Activated naive CD4-positive, alpha-beta T cell treated with anti-CD3 and anti-CD28 coated beads, Interleukin-2, amount 10 ng/mL, durations not matched to agents 7 days and 5 days (primary cell): ENCODE results near the gene SFXN3.

Experiments
- CTCF ChIA-PET: fragments of 350-600 bp; sonication (Branson Sonifier 250); formaldehyde crosslinking; loops from one replicate; lab custom pipeline; 2021; ENCODE audit warnings: antibody characterized with exemption; lab: Charles Lee
- DNase-seq: peaks from one replicate; pipeline ENCODE4 v3.0.0-alpha.2; 2020
- H3K27ac Mint-ChIP-seq: one replicate; pipeline ENCODE4 v1.8.0; 2021; ENCODE audit warnings: mild to moderate bottlenecking, moderate library complexity, mixed read lengths
- H3K27me3 Mint-ChIP-seq: one replicate; pipeline ENCODE4 v1.8.0; 2021; ENCODE audit warnings: mild to moderate bottlenecking, mixed read lengths
- H3K36me3 Mint-ChIP-seq: one replicate; pipeline ENCODE4 v1.8.0; 2021; ENCODE audit warnings: mixed read lengths
- H3K4me1 Mint-ChIP-seq: one replicate; pipeline ENCODE4 v1.8.0; 2021; ENCODE audit warnings: mixed read lengths
- H3K4me3 Mint-ChIP-seq: one replicate; pipeline ENCODE4 v1.8.0; 2021; ENCODE audit warnings: mild to moderate bottlenecking, moderate library complexity, mixed read lengths
- H3K9me3 Mint-ChIP-seq: one replicate; pipeline ENCODE4 v1.8.0; 2021; ENCODE audit warnings: mixed read lengths

The SFXN3 gene

GRCh38 chr10:101079874-101080273, 48.8 kb downstream of the SFXN3 start:
- H3K27me3 Mint-ChIP-seq: peaks cover 86% of the 10 kb centered on the region
- CTCF ChIA-PET: interaction anchor here (0.8 to 1.8 kb wide), 4 partner anchors 15 to 62 kb away, joined by 3 to 6 read pairs (median 3); no protein-coding TSS in a partner anchor
- H3K9me3 Mint-ChIP-seq: no peaks in the 10 kb centered on the region
- H3K27ac Mint-ChIP-seq: no peak overlapping the region
- H3K4me1 Mint-ChIP-seq: no peaks in the 10 kb centered on the region
- no peak for DNase-seq
- H3K4me3 Mint-ChIP-seq: no peak overlapping the region
- no peaks in the 10 kb centered on the region for H3K36me3 Mint-ChIP-seq

- no peaks in the 10 kb centered on the region for H3K9me3 Mint-ChIP-seq
- no peak overlapping the region for H3K4me3 Mint-ChIP-seq
Observed at GRCh38 chr10:101080933-101081931, 50.2 kb downstream of the SFXN3 start.

GRCh38 chr10:101085846-101086245, 54.8 kb downstream of the SFXN3 start:
- H3K36me3 Mint-ChIP-seq: no peaks in the 10 kb centered on the region
- H3K27ac Mint-ChIP-seq: no peak overlapping the region
- CTCF ChIA-PET: interaction anchor here (2.4 kb wide), 1 partner anchor 10 kb away, joined by 13 read pairs; no protein-coding TSS in a partner anchor
- H3K27me3 Mint-ChIP-seq: peaks cover 99% of the 10 kb centered on the region
- no peaks in the 10 kb centered on the region for H3K9me3 Mint-ChIP-seq
- no peaks in the 10 kb centered on the region for H3K4me1 Mint-ChIP-seq
- DNase-seq: no peak
- H3K4me3 Mint-ChIP-seq: no peak overlapping the region

More at GRCh38 chr10:101080933-101081931, 50.2 kb downstream of the SFXN3 start:
- Mint-ChIP-seq H3K27ac (no peak overlapping the region), H3K36me3 (no peaks in the 10 kb centered on the region), H3K27me3 (peaks cover 88% of the 10 kb centered on the region), H3K4me1 (no peaks in the 10 kb centered on the region)
- DNase-seq: peak; percentile 36
- CTCF ChIA-PET: no interaction called here

GRCh38 chr10:101087376-101087775, 56.3 kb downstream of the SFXN3 start:
- Mint-ChIP-seq H3K27ac (no peak overlapping the region), H3K4me1 (no peaks in the 10 kb centered on the region), H3K4me3 (no peak overlapping the region), H3K9me3 (no peaks in the 10 kb centered on the region), H3K36me3 (no peaks in the 10 kb centered on the region), H3K27me3 (peaks cover 97% of the 10 kb centered on the region)
- CTCF ChIA-PET: interaction anchor here (2.4 kb wide), 1 partner anchor 55 kb away, joined by 10 read pairs; no protein-coding TSS in a partner anchor
- no peak for DNase-seq

- Mint-ChIP-seq H3K36me3 (no peaks in the 10 kb centered on the region), H3K4me3 (no peak overlapping the region), H3K27me3 (peaks cover 96% of the 10 kb centered on the region), H3K27ac (no peak overlapping the region), H3K4me1 (no peaks in the 10 kb centered on the region), H3K9me3 (no peaks in the 10 kb centered on the region)
- CTCF ChIA-PET: interaction anchor here (2.4 kb wide), 1 partner anchor 54 kb away, joined by 10 read pairs; no protein-coding TSS in a partner anchor
- no peak for DNase-seq
Observed at GRCh38 chr10:101087965-101088364, 56.9 kb downstream of the SFXN3 start.

GRCh38 chr10:101089520-101090299, 58.7 kb downstream of the SFXN3 start:
- Mint-ChIP-seq H3K36me3 (no peaks in the 10 kb centered on the region), H3K27me3 (peaks cover 96% of the 10 kb centered on the region), H3K4me3 (no peak overlapping the region), H3K27ac (no peak overlapping the region), H3K9me3 (no peaks in the 10 kb centered on the region), H3K4me1 (no peaks in the 10 kb centered on the region)
- DNase-seq: no peak
- CTCF ChIA-PET: interaction anchor here (13.9 kb wide), 1 partner anchor 50 kb away, joined by 272 read pairs; no protein-coding TSS in a partner anchor

- no peak for DNase-seq
- Mint-ChIP-seq H3K4me1 (no peaks in the 10 kb centered on the region), H3K27me3 (peaks cover 94% of the 10 kb centered on the region), H3K27ac (no peak overlapping the region), H3K36me3 (no peaks in the 10 kb centered on the region), H3K9me3 (no peaks in the 10 kb centered on the region), H3K4me3 (no peak overlapping the region)
- CTCF ChIA-PET: interaction anchor here (1.8 to 13.9 kb wide), 2 partner anchors 10 to 49 kb away, joined by 7 to 272 read pairs; no protein-coding TSS in a partner anchor
Observed at GRCh38 chr10:101090597-101090996, 59.6 kb downstream of the SFXN3 start.
